HG03060 (cell line): Measurements from ENCODE around the gene HDLBP.

Experiments
- ATAC-seq: cut with Tn5 transposase; IDR thresholded peaks from one replicate; pipeline ENCODE4 v1.9.1; 2021; ENCODE audit warnings: low read depth, moderate number of reproducible peaks; ENCODE audit not compliant: unreplicated experiment

The HDLBP gene

GRCh38 chr2:241234962-241235740, 80.3 kb downstream of the HDLBP start:
- ATAC-seq: no peak

- no peak for ATAC-seq
Measured at GRCh38 chr2:241234066-241234790, 81.2 kb downstream of the HDLBP start.

- ATAC-seq: no peak
Measured at GRCh38 chr2:241232736-241233575, 82.5 kb downstream of the HDLBP start.

- ATAC-seq: no peak
Measured at GRCh38 chr2:241230435-241230834, 85.0 kb downstream of the HDLBP start.

GRCh38 chr2:241229563-241230401, 85.7 kb downstream of the HDLBP start:
- ATAC-seq: no peak

GRCh38 chr2:241228860-241229516, 86.5 kb downstream of the HDLBP start:
- no peak for ATAC-seq

GRCh38 chr2:241228081-241228859, 87.2 kb downstream of the HDLBP start:
- ATAC-seq: no peak

GRCh38 chr2:241227594-241227993, 87.9 kb downstream of the HDLBP start:
- no peak for ATAC-seq

GRCh38 chr2:241226723-241227572, 88.5 kb downstream of the HDLBP start:
- no peak for ATAC-seq

- ATAC-seq: no peak
Measured at GRCh38 chr2:241225983-241226382, 89.5 kb downstream of the HDLBP start.

GRCh38 chr2:241225545-241225944, 89.9 kb downstream of the HDLBP start:
- ATAC-seq: no peak

GRCh38 chr2:241224851-241225438, 90.5 kb downstream of the HDLBP start:
- no peak for ATAC-seq

GRCh38 chr2:241224018-241224850, 91.2 kb downstream of the HDLBP start:
- ATAC-seq: no peak

GRCh38 chr2:241223211-241224017, 92.1 kb downstream of the HDLBP start:
- ATAC-seq: no peak

- no peak for ATAC-seq
Measured at GRCh38 chr2:241219856-241220356, 95.6 kb downstream of the HDLBP start.

- ATAC-seq: no peak
Measured at GRCh38 chr2:241219030-241219382, 96.5 kb downstream of the HDLBP start.
